ENCODE results near the gene GRM2.

Gene GRM2

GRCh38 chr3:51711352-51712037, 4.6 kb downstream of the GRM2 start:
- TF ChIP-seq CTCF (IDR thresholded peaks at IDR 0.05) (no peak), ZFX (IDR thresholded peaks at IDR 0.05; ENCODE audit: borderline replicate concordance) (no peak)
- H3K27ac ChIP-seq: no peak overlapping the region

- no peak for TF ChIP-seq CTCF (IDR thresholded peaks at IDR 0.05)
- TF ChIP-seq ZFX (IDR thresholded peaks at IDR 0.05; ENCODE audit: borderline replicate concordance): no peak
- no peak overlapping the region for H3K27ac ChIP-seq
These were observed 5.2 kb downstream of the GRM2 start for GRCh38 chr3:51712038-51712420.

GRCh38 chr3:51712511-51712931, 5.7 kb downstream of the GRM2 start:
- no peak overlapping the region for H3K27ac ChIP-seq
- TF ChIP-seq ZFX (IDR thresholded peaks at IDR 0.05; ENCODE audit: borderline replicate concordance): no peak
- no peak for TF ChIP-seq CTCF (IDR thresholded peaks at IDR 0.05)

GRCh38 chr3:51712963-51713362, 6.1 kb downstream of the GRM2 start:
- no peak overlapping the region for H3K27ac ChIP-seq
- TF ChIP-seq ZFX (IDR thresholded peaks at IDR 0.05; ENCODE audit: borderline replicate concordance) (no peak), CTCF (IDR thresholded peaks at IDR 0.05) (no peak)

- TF ChIP-seq ZFX (IDR thresholded peaks at IDR 0.05; ENCODE audit: borderline replicate concordance): no peak
These were observed 8.5 kb downstream of the GRM2 start for GRCh38 chr3:51715231-51715976.

GRCh38 chr3:51715977-51716294, 9.1 kb downstream of the GRM2 start:
- no peak overlapping the region for H3K27ac ChIP-seq
- no peak for TF ChIP-seq CTCF (IDR thresholded peaks at IDR 0.05)
- no peak for TF ChIP-seq ZFX (IDR thresholded peaks at IDR 0.05; ENCODE audit: borderline replicate concordance)

More at GRCh38 chr3:51715231-51715976, 8.5 kb downstream of the GRM2 start:
- H3K27ac ChIP-seq: no peak overlapping the region

- no peak overlapping the region for H3K27ac ChIP-seq
- no peak for TF ChIP-seq CTCF (IDR thresholded peaks at IDR 0.05)
- no peak for TF ChIP-seq ZFX (IDR thresholded peaks at IDR 0.05; ENCODE audit: borderline replicate concordance)
These were observed 9.9 kb downstream of the GRM2 start for GRCh38 chr3:51716805-51717204.

All from 22Rv1 (cell line).